Suprapubic skin (tissue), 4 donors: Measurements from ENCODE around the gene OR10P1. TPM values are rescaled to one million over a fixed set of nuclear protein-coding genes. Genes with fewer than 3 reads are reported as not detected.
A peak's percentile ranks its signal among the peaks of the same experiment; 100 is the strongest.

Source experiments
- DNase-seq, 2 donors: peaks; one replicate each; pipeline ENCODE4 v3.0.0-alpha.2; 2019; ENCODE audit warnings: low spot score in 2 of 2
- H3K27ac ChIP-seq: fragments of 200-600 bp; sonication (generic); one replicate; pipeline ENCODE4 v1.5.1; 2019
- H3K27me3 ChIP-seq: fragments of 200-600 bp; sonication (generic); one replicate; pipeline ENCODE4 v1.5.1; 2019
- H3K36me3 ChIP-seq: fragments of 200-600 bp; sonication (generic); one replicate; pipeline ENCODE4 v1.5.1; 2019
- H3K4me1 ChIP-seq: fragments of 200-600 bp; sonication (generic); one replicate; pipeline ENCODE4 v1.5.1; 2019
- H3K4me3 ChIP-seq: fragments of 200-600 bp; sonication (generic); one replicate; pipeline ENCODE4 v1.5.1; 2019; ENCODE audit warnings: mild to moderate bottlenecking
- H3K9me3 ChIP-seq: fragments of 200-600 bp; sonication (generic); one replicate; pipeline ENCODE4 v1.5.1; 2019
- EP300 ChIP-seq: sonication (generic); formaldehyde crosslinking; IDR thresholded peaks from one replicate; pipeline ENCODE4 v1.6.1; 2017; ENCODE audit warnings: antibody characterized with exemption
- POLR2A ChIP-seq, 2 donors: fragments of 450-650 bp; IDR thresholded peaks; one replicate each; pipeline ENCODE4 v1.6.1; 2017; ENCODE audit warnings: antibody characterized with exemption in 2 of 2, mild to moderate bottlenecking in 2 of 2, moderate library complexity in 2 of 2
- POLR2AphosphoS5 ChIP-seq, 3 donors: sonication (generic); formaldehyde crosslinking; IDR thresholded peaks; one replicate each; pipeline ENCODE4 v1.6.1; 2017; ENCODE audit warnings: antibody characterized with exemption in 3 of 3
- WGBS: methylation state at CpG from one replicate; pipeline ENCODE4 v1.1.5; 2018; 5-methylcytosine and 5-hydroxymethylcytosine counted together
- total RNA-seq, 4 donors: library from RNA; depleted of rRNA; stranded (reverse); fragments of >200 nt; gene quantifications; one replicate each; pipeline ENCODE4 v1.1.0, GENCODE V29; 2016
- TF ChIP-seq, protein P1 (sequence below), 2 donors: fragments of 200-600 bp in 1 of 2; fragments of 450-650 bp in 1 of 2; sonication (generic) in 1 of 2; IDR thresholded peaks; one replicate each; pipeline ENCODE4 v1.5.1; 2016 to 2019; ENCODE audit warnings: antibody characterized with exemption in 2 of 2, mild to moderate bottlenecking in 1 of 2, moderate library complexity in 1 of 2

The OR10P1 gene
- total RNA-seq, 4 donors from 2014 or later, result not detected

DNA sequence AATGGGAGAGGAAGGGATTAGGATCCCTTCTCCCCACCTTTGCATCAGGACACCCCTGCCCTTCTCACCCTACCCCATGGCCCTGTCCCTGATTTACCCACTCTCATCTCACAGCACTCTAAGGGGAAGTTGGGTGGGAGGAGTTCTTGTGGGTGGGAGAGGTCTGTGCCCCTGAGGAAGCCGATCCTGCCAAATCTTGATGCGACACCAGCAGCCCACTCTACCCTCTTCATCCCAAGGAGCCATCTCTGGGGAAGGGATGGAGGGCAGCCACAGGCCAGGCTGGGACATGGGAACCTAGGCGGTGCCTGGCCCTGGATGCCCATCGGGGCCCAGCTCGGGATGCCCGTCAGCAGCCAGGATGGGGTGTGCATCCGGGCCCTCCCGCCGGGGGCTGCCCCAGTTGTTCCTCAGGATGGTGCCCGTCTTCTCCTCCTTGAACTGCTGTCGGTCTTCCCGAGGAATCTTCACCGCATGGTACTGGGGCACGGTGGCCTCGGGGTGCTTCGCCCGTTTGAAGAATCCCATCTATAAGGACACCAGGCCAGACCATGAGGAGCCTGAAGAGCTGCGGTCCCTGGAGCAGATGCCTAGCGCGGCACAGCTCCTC is 48.2 kb downstream of the OR10P1 start:
- 94% methylated on average over 18 of the region's 20 CpGs for WGBS
- Histone ChIP-seq H3K4me3 (no peak overlapping the region), H3K36me3 (no peaks in the 10 kb centered on the region), H3K9me3 (no peaks in the 10 kb centered on the region), H3K27ac (no peak overlapping the region), H3K4me1 (peaks cover 9% of the 10 kb centered on the region), H3K27me3 (peaks cover 9% of the 10 kb centered on the region)
- no peak for TF ChIP-seq POLR2A (IDR thresholded peaks at IDR 0.05)
- TF ChIP-seq, protein P1, sequence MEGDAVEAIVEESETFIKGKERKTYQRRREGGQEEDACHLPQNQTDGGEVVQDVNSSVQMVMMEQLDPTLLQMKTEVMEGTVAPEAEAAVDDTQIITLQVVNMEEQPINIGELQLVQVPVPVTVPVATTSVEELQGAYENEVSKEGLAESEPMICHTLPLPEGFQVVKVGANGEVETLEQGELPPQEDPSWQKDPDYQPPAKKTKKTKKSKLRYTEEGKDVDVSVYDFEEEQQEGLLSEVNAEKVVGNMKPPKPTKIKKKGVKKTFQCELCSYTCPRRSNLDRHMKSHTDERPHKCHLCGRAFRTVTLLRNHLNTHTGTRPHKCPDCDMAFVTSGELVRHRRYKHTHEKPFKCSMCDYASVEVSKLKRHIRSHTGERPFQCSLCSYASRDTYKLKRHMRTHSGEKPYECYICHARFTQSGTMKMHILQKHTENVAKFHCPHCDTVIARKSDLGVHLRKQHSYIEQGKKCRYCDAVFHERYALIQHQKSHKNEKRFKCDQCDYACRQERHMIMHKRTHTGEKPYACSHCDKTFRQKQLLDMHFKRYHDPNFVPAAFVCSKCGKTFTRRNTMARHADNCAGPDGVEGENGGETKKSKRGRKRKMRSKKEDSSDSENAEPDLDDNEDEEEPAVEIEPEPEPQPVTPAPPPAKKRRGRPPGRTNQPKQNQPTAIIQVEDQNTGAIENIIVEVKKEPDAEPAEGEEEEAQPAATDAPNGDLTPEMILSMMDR (IDR thresholded peaks at IDR 0.05), result no peak
- TF ChIP-seq POLR2AphosphoS5 (IDR thresholded peaks at IDR 0.05), result no peak
- TF ChIP-seq EP300, result no peak
- DNase-seq, result no peak

DNA sequence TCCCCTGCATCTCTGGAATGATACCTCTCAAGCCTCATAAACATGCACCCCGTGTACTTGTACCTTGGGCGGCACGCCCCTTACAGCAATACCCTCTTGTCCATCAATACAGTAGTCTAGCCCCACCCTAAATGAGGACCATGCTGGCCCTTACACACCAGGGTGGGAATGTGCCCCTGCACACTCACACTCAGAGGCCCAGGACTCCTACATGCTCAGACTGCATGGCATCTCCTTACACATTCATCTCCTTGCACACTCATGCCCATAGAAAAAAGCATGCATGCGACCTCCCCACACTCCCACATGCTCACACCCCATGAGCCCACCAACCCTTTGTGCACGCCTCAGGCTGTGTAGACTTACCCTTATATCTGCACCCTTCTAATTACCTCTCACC is 49.0 kb downstream of the OR10P1 start:
- Histone ChIP-seq H3K4me1 (peaks cover 9% of the 10 kb centered on the region), H3K9me3 (no peaks in the 10 kb centered on the region), H3K36me3 (no peaks in the 10 kb centered on the region), H3K27me3 (peaks cover 9% of the 10 kb centered on the region), H3K4me3 (no peak overlapping the region), H3K27ac (no peak overlapping the region)
- TF ChIP-seq EP300, result no peak
- TF ChIP-seq, protein P1 (IDR thresholded peaks at IDR 0.05), result no peak
- no peak for TF ChIP-seq POLR2A (IDR thresholded peaks at IDR 0.05)
- no peak for TF ChIP-seq POLR2AphosphoS5 (IDR thresholded peaks at IDR 0.05)
- no peak for DNase-seq
- WGBS, result 92% methylated on average over 5 of the region's 5 CpGs

DNA sequence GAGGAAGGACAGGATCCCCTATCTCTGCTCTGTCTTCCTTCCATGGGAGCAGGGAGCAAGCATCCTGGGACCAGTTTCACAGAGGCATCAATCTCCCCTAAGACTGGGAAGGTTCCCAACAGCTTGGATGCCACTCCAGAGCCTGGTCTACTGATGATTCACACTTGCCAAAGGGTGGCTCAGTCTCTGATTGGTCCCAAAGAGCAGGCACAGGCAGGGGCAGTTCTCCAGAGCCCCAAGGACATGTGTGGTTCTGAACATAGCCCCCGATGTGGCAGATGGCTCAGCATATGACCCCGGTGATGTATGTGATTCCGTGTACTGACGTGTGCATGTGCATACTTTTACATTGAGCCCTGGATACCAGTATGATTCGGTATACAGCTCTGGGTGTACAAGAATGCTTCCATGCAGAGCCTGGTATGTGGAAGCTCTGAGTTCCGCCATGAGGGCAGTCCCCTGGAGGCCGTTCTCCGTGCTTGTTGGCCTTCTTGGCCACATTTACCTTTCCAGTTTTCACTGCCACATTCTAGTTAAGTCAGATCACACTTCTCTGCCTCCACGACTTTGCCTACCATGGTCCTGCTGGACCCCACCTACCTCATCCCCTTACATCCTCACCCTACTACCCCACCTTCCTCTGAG is 49.8 kb downstream of the OR10P1 start:
- peaks cover 4% of the 10 kb centered on the region for H3K4me1 ChIP-seq
- TF ChIP-seq POLR2A (IDR thresholded peaks at IDR 0.05) (no peak), EP300 (no peak), POLR2AphosphoS5 (IDR thresholded peaks at IDR 0.05) (no peak)
- TF ChIP-seq, protein P1 (IDR thresholded peaks at IDR 0.05), result no peak
- peaks cover 9% of the 10 kb centered on the region for H3K27me3 ChIP-seq
- H3K36me3 ChIP-seq, result no peaks in the 10 kb centered on the region
- no peak overlapping the region for H3K27ac ChIP-seq
- WGBS, result 89% methylated on average over 9 of the region's 9 CpGs
- peak in 1 of 2 donors; percentile 21 for DNase-seq
- no peaks in the 10 kb centered on the region for H3K9me3 ChIP-seq
- H3K4me3 ChIP-seq, result no peak overlapping the region

Other genes starting within 250 kb of the OR10P1 start
- gene OR6C65, start 236.4 kb upstream of the OR10P1 start, total RNA-seq, result not detected
- gene OR6C76, start 210.6 kb upstream of the OR10P1 start, total RNA-seq, result not detected
- gene OR6C2, start 192.8 kb upstream of the OR10P1 start, total RNA-seq, result 1 to 10 TPM in 1 of 4 donors, not detected in 3; 1.3 TPM
- not detected for gene OR6C70, start 166.8 kb upstream of the OR10P1 start, total RNA-seq
- gene OR6C68, start 144.5 kb upstream of the OR10P1 start, total RNA-seq, result not detected
- not detected for gene OR6C4, start 87.3 kb upstream of the OR10P1 start, total RNA-seq
- not detected for gene OR2AP1, start 64.4 kb upstream of the OR10P1 start, total RNA-seq
- gene ITGA7, start 71.0 kb downstream of the OR10P1 start, total RNA-seq, result 10 to 100 TPM in 3 of 4 donors, 1 to 10 TPM in 1; 9.5 to 20.6 (median 15.8) TPM
- 100 to 1,000 TPM in 3 of 4 donors, 10 to 100 TPM in 1; 92.7 to 166 (median 139) TPM for gene BLOC1S1, start 79.2 kb downstream of the OR10P1 start, total RNA-seq
- 10 to 100 TPM in 2 of 4 donors, 1 to 10 TPM in 2; 5.7 to 15.3 (median 9.5) TPM for gene RDH5, start 83.5 kb downstream of the OR10P1 start, total RNA-seq
- gene CD63, start 92.1 kb downstream of the OR10P1 start, total RNA-seq, result 100 to 1,000 TPM; 176 to 303 (median 193) TPM
- 1 to 10 TPM in 3 of 4 donors, under 1 TPM in 1; 0.68 to 3.8 (median 2.0) TPM for gene GDF11, start 106.2 kb downstream of the OR10P1 start, total RNA-seq
- gene SARNP, start 180.8 kb downstream of the OR10P1 start, total RNA-seq, result 10 to 100 TPM; 32.0 to 45.8 (median 40.1) TPM
- 10 to 100 TPM in 3 of 4 donors, 1 to 10 TPM in 1; 8.6 to 22.8 (median 18.2) TPM for gene ORMDL2, start 181.1 kb downstream of the OR10P1 start, total RNA-seq
- gene DNAJC14, start 192.7 kb downstream of the OR10P1 start, total RNA-seq, result 10 to 100 TPM; 29.8 to 38.2 (median 36.2) TPM
- 10 to 100 TPM in 1 of 4 donors, 1 to 10 TPM in 3; 4.2 to 10.5 (median 5.5) TPM for gene MMP19, start 206.0 kb downstream of the OR10P1 start, total RNA-seq